ENCODE results near the gene AOPEP. TPM values are rescaled to one million over a fixed set of nuclear protein-coding genes. Genes with fewer than 3 reads are reported as not detected.

Gene AOPEP
- polyA plus RNA-seq, 1 of the 3 experiments (the other 2 are of a cell fraction): 54.6 TPM

DNA sequence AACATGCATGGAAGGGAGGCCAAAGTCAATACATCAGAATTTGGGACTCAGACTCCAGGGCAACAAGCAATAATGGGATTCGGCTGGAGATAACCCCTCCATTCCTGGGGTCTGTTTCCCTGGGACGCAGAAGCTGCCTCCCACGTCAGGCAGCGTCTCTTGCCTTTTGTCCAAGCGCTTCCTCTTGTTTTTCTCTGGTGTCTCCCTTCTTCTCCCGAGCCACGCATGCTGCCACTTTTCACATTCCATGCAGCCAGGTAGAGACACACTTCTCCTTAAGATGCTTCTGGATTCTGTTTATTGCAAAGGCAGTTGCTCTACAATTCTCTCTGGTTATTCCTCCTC lies 267.3 kb downstream of the AOPEP start (continued):
- TF ChIP-seq REST (IDR thresholded peaks at IDR 0.05; ENCODE audit: low read depth, low read length): no peak
- TF ChIP-seq CHD2 (IDR thresholded peaks at IDR 0.05; ENCODE audit: low read length, partially characterized antibody): no peak
- no peak for TF ChIP-seq NRF1 (IDR thresholded peaks at IDR 0.05; ENCODE audit: low read depth, low read length)

DNA sequence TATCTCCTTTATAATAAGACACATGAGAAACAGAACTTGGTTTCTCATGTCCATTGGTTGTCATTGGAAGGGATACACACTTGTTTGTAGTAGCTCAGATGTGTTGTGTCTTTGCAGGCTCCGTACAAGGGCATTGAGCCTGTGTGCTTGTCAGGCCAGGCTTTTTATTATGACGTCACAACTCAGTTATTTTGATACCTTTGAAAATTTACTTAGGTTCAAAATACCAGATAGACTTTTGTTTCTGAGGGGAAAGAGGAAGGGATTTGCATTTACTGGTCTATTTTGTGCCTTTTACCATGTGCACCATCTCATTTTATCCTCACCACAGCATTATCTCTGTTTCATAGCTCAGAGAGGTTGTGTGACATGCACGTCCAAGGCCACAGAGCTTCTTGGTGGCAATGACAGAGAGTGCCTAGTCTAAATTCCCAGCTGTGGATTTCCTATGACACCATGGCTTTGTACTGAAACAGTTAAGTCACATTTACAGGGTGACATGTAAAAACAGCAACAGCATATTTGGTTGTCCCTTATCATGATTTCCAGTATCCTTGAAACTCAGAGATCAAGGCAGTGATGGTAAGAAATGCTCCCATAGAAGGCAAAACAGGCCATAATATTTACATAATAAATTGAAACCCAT lies 268.7 kb downstream of the AOPEP start:
- H3K36me3 ChIP-seq (replicated peaks in 1 of 2; ENCODE audit: control insufficient read depth in 1 of 2, insufficient read depth in 2 of 2, low read length in 1 of 2): peaks cover 0 to 1% of the 10 kb centered on the region in 2 experiments
- DNase-seq: no peak
- 0 out of 2 replicates have a peak overlapping the region, but pooled peaks have one; percentile 0 for H2AFZ ChIP-seq (ENCODE audit: low read depth)
- no peak overlapping the region for H3K4me3 ChIP-seq (ENCODE audit: low read depth in 2 of 2, low read length in 1 of 2)
- TF ChIP-seq, protein P1, sequence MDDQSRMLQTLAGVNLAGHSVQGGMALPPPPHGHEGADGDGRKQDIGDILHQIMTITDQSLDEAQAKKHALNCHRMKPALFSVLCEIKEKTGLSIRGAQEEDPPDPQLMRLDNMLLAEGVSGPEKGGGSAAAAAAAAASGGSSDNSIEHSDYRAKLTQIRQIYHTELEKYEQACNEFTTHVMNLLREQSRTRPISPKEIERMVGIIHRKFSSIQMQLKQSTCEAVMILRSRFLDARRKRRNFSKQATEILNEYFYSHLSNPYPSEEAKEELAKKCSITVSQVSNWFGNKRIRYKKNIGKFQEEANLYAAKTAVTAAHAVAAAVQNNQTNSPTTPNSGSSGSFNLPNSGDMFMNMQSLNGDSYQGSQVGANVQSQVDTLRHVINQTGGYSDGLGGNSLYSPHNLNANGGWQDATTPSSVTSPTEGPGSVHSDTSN (IDR thresholded peaks at IDR 0.05): no peak
- TF ChIP-seq SMC3 (IDR thresholded peaks at IDR 0.05; ENCODE audit: low read depth, low read length) (no peak), ELF1 (IDR thresholded peaks at IDR 0.05) (no peak), RCOR1 (IDR thresholded peaks at IDR 0.05; ENCODE audit: low read length) (no peak), CTCF (IDR thresholded peaks at IDR 0.05) (no peak), USF1 (IDR thresholded peaks at IDR 0.05; ENCODE audit: borderline replicate concordance, low read depth) (no peak), MEF2A (IDR thresholded peaks at IDR 0.05; ENCODE audit: borderline replicate concordance, low read depth) (no peak), CHD2 (IDR thresholded peaks at IDR 0.05; ENCODE audit: low read length, partially characterized antibody) (no peak), NRF1 (IDR thresholded peaks at IDR 0.05; ENCODE audit: low read depth, low read length) (no peak), FOSL2 (IDR thresholded peaks at IDR 0.05; ENCODE audit: borderline replicate concordance, low read depth) (no peak), IRF3 (IDR thresholded peaks at IDR 0.05; ENCODE audit: low read depth, low read length) (no peak), GABPA (IDR thresholded peaks at IDR 0.05; ENCODE audit: low read depth) (no peak), RAD21 (IDR thresholded peaks at IDR 0.05; ENCODE audit: low read length) (no peak)
- TF ChIP-seq, protein P2, sequence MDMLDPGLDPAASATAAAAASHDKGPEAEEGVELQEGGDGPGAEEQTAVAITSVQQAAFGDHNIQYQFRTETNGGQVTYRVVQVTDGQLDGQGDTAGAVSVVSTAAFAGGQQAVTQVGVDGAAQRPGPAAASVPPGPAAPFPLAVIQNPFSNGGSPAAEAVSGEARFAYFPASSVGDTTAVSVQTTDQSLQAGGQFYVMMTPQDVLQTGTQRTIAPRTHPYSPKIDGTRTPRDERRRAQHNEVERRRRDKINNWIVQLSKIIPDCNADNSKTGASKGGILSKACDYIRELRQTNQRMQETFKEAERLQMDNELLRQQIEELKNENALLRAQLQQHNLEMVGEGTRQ (IDR thresholded peaks at IDR 0.05; ENCODE audit: borderline replicate concordance, low read depth, low read length): no peak
- TF ChIP-seq, protein P3, sequence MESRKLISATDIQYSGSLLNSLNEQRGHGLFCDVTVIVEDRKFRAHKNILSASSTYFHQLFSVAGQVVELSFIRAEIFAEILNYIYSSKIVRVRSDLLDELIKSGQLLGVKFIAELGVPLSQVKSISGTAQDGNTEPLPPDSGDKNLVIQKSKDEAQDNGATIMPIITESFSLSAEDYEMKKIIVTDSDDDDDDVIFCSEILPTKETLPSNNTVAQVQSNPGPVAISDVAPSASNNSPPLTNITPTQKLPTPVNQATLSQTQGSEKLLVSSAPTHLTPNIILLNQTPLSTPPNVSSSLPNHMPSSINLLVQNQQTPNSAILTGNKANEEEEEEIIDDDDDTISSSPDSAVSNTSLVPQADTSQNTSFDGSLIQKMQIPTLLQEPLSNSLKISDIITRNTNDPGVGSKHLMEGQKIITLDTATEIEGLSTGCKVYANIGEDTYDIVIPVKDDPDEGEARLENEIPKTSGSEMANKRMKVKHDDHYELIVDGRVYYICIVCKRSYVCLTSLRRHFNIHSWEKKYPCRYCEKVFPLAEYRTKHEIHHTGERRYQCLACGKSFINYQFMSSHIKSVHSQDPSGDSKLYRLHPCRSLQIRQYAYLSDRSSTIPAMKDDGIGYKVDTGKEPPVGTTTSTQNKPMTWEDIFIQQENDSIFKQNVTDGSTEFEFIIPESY (IDR thresholded peaks at IDR 0.05; ENCODE audit: borderline replicate concordance, low read depth): no peak
- POLR2A ChIA-PET: no interaction called here
- no peaks in the 10 kb centered on the region for H3K27me3 ChIP-seq (ENCODE audit: insufficient read depth)
- peaks cover 12 to 29% of the 10 kb centered on the region in 2 experiments; a peak in 3 of 4 replicates for H3K4me1 ChIP-seq (ENCODE audit: control insufficient read depth in 1 of 2, insufficient read depth in 2 of 2, low read depth in 1 of 2, low read length in 1 of 2)
- H3K4me2 ChIP-seq: peak overlapping the region; percentile 44; the same call in 1 of the 2 replicates
- peak overlapping the region; percentile 32 to 86 for H3K27ac ChIP-seq (ENCODE audit: low read depth in 2 of 2, low read length in 1 of 2)
- no peaks in the 10 kb centered on the region for H3K9me3 ChIP-seq
- no peak overlapping the region for H3K9ac ChIP-seq
- WGBS (ENCODE audit: low lambda C conversion rate): 88% methylated on average over 3 of the region's 3 CpGs
- no peaks in the 10 kb centered on the region for H3K79me2 ChIP-seq (ENCODE audit: insufficient read depth)
- no peaks in the 10 kb centered on the region for H3K9me2 ChIP-seq
- H4K20me1 ChIP-seq (ENCODE audit: insufficient read depth): no peaks in the 10 kb centered on the region
- H3F3A ChIP-seq (replicated peaks; ENCODE audit: insufficient read depth): no peaks in the 10 kb centered on the region
- CTCF ChIA-PET: interaction anchor here (1.4 kb wide), 1 partner anchor 135 kb away, joined by 4 read pairs; no protein-coding TSS in a partner anchor
